RWPE1 (cell line): ENCODE results near the gene TMTC1.

Experiments
- CTCF ChIA-PET: fragments of 350-600 bp; sonication (Branson Sonifier 250); formaldehyde crosslinking; extraction: SDS; loops from one replicate; lab custom pipeline; 2021; lab: Yijun Ruan, JAX
- POLR2A ChIA-PET: fragments of 400-600 bp; formaldehyde crosslinking; extraction: SDS; loops from one replicate; lab custom pipeline; 2020; ENCODE audit warnings: antibody characterized with exemption; ENCODE audit not compliant: low non-redundant PET; lab: Yijun Ruan, JAX
- DNase-seq: peaks from one replicate; pipeline ENCODE4 v3.0.0; 2012; ENCODE audit warnings: low spot score
- H3K27ac ChIP-seq: fragments of 450-650 bp; 2 replicates; pipeline ENCODE4 v1.5.1; 2017
- CTCF ChIP-seq: fragments of 450-650 bp; conservative IDR thresholded peaks from 2 replicates; pipeline ENCODE4 v1.5.1; 2017; ENCODE audit warnings: low read depth, mild to moderate bottlenecking

Gene TMTC1

GRCh38 chr12:29695026-29695425 lies 88.7 kb downstream of the TMTC1 start:
- no peak for DNase-seq
- TF ChIP-seq CTCF: no peak
- CTCF ChIA-PET: no interaction called here
- POLR2A ChIA-PET: no interaction called here
- no peak overlapping the region for H3K27ac ChIP-seq

GRCh38 chr12:29694002-29694401 lies 89.7 kb downstream of the TMTC1 start:
- no peak overlapping the region for H3K27ac ChIP-seq
- POLR2A ChIA-PET: no interaction called here
- DNase-seq: no peak
- CTCF ChIA-PET: no interaction called here
- TF ChIP-seq CTCF: no peak

GRCh38 chr12:29692237-29692636 lies 91.5 kb downstream of the TMTC1 start:
- TF ChIP-seq CTCF: no peak
- POLR2A ChIA-PET: no interaction called here
- H3K27ac ChIP-seq: no peak overlapping the region
- no peak for DNase-seq
- CTCF ChIA-PET: no interaction called here

- no peak for TF ChIP-seq CTCF
- ChIA-PET CTCF (no interaction called here), POLR2A (no interaction called here)
- no peak overlapping the region for H3K27ac ChIP-seq
- DNase-seq: no peak
Observed at GRCh38 chr12:29691161-29691854, 92.4 kb downstream of the TMTC1 start.

GRCh38 chr12:29690728-29691127 lies 93.0 kb downstream of the TMTC1 start:
- no peak overlapping the region for H3K27ac ChIP-seq
- POLR2A ChIA-PET: no interaction called here
- CTCF ChIA-PET: no interaction called here
- DNase-seq: no peak
- TF ChIP-seq CTCF: no peak

GRCh38 chr12:29688914-29689313 lies 94.8 kb downstream of the TMTC1 start:
- CTCF ChIA-PET: no interaction called here
- TF ChIP-seq CTCF: no peak
- no peak overlapping the region for H3K27ac ChIP-seq
- POLR2A ChIA-PET: no interaction called here
- no peak for DNase-seq
